ENCODE measurements around the gene NRXN3.

The NRXN3 gene

DNA sequence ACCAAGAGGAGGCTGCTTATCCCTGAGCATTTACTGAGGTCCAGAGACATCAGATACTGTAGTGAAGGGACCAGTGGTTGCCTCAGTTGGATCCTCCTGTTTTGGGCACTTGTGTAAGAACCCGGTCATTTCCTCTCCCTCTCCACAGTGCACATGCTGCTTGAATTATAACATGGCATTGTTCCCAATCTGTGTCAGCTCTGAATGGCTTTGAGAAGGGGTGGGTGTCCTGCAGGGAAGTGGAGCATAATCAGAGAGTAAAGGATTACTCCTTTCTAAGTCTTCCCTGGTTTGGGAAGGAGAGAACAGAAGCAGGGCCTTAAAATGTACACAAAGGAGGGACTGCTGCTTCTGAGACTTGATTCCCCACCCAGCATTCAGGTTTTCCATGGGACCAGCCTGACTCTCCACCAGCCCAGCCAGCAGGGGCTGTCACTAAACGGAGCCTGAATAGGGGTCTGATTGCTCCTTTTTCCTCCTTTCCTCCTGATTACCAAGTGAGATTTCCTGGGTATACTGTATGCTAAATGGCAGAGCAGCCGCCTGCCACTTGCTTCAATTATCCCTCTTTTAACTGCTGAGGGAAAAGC lies 78.4 kb downstream of the NRXN3 start:
- no peak for DNase-seq

DNA sequence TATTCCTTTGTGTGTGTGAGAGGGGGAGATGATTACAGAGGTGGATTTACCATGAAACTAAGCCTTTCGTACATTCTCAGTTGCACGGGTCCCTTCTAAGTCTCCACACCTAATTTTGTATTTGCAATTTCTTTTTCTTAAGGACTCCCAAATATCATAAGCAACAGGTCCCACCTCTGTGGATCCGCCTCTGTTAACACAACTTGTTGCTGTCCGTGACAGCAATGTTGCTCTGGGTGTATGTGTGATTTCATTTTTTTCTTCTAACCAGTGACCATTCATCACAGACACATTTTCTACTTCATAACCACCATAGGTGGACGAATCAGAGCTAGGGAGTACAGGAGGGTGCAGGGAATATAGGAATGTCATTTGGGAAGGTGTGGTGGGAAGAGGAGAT lies 81.1 kb downstream of the NRXN3 start:
- no peak for DNase-seq

DNA sequence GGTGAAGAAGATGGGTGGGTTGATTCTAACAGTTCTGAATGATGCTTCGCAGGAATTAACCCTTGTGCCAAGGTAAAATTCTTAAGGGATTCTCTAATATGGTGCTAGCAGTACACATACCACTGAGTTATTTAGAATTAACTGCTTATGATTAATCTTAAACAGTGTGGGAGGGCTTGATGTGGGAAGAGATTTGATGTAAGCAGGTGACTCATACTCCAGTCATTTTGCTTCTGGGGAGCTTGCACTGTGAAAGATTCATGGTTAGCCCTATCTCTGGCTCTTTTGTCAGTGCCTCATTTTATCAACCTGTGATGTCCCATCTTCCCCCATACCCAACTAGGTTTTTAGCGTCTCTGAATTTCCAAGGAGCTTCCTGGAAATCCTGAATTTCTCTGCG lies 83.8 kb downstream of the NRXN3 start:
- no peak for DNase-seq

DNA sequence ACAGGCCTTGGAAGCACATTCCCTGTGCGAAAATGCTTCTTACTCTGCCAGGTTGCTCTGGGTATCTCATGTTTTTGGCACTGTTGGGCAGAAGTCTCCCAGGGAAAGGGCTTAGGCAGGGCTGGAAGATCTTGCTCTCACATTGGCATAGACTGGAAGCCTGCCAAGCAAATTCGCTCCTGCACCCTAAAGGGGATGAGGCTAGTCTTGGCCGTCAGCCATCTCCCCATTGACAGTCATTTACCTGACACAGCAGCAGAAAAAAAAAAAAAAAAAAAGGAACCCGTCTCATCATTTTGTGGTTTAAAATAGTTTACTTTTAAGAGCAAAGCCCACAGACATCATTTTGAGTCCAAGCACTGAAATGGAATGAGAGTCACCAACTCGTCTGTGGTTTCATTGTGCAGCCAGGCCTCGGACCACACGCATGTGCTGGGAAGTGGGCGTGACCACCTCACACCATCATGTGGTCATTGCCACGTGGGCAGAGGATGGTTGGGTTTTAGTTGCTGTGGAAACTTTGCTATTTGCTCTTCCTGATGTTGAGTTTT lies 84.8 kb downstream of the NRXN3 start:
- peak; percentile 57 for DNase-seq

DNA sequence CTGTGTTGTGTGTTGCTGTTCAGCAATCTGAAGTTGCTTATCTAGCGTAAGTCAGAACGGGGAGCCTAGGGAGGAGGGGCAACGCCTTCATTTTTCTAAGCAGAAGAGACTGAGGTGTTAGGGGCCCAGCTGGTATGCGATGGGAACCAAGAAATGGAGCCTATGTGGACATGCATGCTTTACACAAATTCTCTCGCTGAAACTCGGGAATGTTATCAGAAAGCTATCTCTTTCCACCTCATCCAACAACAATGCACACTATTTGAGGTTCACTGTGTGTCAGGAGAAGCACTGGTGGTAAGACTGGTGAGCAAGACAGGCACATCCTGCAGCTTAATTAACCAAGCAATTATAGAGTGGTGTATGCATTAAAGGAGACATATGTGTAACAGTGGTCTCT lies 89.7 kb downstream of the NRXN3 start:
- no peak for DNase-seq

DNA sequence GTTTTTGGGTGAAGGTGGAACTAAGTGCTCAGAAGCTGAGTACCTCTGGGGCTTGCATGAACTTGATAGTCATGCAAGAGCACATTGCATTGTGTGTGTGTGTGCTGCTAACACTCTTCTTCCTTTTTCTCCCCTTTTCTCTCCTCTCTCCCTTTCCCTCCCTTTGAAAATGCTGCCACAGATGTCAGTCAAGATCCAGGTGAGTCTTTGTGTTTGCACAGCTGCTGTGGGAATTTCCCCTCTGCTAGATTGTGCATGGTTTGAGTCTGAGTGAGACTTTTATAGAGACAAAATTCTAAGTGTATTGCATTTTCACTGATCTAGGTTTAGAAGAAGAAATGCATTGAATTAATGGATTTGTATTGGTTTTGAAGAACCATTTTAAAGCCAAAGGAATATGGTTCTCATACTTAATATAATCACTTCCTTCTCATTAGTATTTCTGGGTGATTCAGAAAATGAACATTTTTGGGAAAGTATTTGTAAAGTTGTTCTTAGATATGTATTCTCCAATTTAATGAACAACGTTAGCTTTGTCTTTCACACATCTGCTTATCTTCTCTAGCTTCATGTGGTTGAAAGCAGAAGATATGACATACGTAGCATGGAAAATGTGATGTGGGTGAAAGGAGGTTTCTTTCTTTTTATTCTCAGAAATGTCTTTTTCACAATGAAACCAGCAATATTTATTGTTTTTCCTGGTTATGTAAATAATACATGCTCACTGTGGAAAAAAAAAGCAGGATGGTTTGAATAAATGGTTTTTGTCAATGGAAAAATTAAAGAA lies 108.5 kb downstream of the NRXN3 start:
- no peak for DNase-seq

DNA sequence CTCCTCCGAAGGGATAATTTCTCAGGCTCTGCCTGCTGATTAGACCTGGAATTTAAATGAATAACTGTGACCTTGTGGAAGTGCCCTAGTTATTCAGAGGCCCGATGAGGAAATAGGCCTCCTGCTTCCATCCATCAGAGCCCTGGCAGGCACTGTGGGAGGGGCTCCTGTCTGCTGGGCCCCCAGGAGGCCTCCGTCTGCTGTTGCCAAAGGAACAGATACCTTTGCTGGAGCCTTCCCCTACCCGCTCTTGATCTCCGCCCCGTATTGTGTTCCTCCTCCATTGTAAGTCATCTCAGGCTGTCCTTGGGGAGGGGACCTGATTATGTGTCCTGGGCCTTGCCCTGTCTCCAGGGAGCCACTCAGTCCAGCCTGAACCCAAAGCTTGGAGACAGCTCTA lies 112.3 kb downstream of the NRXN3 start:
- DNase-seq, result no peak

DNA sequence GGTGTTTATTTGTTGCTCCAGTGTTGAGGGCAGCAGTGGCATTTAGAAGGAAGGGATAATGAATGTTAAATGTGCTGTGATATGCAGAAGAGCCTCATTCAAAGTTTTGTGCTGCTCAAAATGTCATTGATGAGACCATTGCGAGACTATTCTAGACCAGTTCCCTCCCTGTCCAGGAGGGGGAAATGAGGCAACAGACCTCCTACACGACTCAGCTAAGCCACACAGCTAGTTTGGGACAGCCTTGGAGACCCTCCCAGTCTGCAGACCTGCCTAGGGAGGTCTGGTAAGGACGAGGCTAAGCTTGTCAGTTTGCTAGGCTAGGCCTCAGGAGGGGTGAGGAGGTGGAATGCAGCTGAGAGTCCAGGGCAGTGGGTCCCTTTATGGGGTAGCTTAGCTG lies 116.0 kb downstream of the NRXN3 start:
- DNase-seq, result no peak

DNA sequence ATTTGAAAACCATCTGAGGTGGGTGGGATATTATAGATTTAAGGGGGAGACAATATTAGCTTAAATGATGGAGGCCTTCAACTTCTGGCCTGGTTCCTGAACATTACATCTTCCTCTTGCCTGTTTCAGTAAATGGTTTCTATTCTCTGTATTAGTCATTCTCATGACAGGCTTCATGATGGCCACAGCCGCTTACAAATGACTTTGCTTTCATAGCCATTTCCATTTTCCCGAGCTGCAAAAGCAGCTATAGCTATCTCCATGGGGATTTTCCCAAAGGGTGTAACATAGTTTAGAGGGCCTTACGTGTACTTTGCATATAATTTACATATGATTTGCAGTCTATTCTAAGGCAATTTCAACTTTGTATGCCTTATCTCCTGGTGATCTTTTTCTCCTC lies 121.8 kb downstream of the NRXN3 start:
- DNase-seq, result no peak

DNA sequence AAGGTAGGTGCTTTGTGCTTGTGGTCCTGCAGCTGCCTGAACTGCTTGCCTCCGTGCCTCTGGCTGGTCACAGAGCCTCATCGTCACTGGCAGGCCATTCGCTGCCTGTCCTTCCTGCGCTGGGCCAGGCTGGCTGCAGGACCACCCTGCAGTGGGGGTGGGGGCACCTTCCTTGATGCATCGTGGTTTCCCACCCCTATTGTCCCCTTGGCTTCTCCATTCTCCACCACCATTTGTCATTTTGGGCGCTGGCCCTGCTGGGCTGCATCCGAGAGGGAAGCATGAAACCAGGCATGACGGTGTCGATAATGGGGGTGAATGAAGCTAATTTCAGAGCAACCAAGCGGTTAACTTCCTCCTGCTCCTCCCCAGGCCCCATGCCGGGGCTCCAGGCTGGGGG lies 127.7 kb downstream of the NRXN3 start:
- DNase-seq, result no peak

DNA sequence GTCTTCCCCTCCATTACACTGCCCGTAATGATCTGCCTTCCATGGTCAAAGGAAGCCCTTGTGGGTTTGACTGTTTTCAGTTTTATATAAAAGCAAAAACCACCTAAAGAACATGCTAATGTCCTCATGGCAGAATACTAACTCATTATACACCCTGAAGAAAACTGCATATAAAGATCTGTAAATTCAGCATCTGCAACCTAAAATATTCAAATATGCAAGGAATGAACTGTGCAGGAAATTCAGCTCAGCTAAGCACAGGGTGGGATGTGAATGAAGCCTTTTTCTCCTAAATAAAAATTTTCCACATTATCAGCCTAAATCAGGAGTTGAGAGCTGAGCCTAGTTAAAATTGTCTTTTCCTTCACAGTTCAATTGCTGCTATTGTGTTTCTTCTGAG lies 128.1 kb downstream of the NRXN3 start:
- no peak for DNase-seq

DNA sequence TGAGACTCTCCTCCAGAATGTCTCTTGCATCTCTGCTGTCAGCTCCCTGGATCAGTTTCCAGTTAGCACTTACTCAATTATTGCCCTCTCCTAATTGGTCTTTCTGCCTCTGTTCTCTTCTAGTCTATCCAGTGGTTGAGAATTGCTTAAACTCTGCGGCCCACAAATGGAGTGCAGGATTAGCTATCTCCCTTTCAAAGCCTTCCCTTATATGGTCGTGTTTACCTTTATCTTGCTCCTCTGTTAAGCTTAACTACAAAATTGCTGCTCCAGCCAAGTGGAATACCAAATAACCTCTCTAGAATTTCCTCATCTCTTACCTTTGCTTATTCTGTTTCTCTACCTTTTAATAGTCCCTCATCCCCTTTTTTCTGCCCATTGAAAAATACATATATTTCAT lies 132.7 kb downstream of the NRXN3 start:
- no peak for DNase-seq

DNA sequence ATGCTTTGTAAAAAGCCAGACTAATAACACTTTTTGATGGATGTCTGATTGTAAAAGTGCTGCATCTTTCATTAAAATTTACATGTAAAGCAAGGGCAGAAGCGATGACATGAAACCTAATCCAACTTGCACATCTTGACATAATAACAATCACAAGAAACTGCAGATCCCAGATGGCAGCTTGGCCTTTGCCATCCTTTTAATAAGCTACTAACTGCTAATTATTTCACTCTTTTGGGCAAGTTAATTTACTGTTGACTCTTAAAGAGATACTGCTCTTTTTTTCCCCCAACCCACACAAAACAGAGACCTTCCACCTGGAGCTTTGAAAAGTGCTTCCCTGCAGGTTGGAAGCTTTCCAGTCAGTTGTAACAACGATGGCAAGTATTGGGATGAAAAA lies 137.5 kb downstream of the NRXN3 start:
- DNase-seq, result no peak

DNA sequence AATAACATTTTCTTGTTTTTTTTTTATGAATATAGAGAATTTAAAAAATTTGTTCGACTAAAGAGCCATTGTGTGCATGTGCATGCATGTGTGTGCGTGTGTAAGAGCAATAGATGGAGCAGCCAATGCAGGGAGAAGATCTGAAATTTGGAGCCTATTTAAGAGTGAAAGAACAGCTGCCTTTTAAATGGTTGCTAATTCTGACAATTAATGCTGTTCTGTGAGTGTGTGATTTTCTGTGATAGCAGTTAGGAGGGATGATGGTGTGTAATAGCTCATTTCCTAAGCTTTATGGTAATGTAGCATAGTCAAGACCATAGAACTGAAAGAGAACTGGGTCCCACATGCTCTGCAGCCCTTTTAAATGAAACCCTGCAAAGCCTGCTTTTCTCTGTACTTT lies 137.9 kb downstream of the NRXN3 start:
- no peak for DNase-seq

DNA sequence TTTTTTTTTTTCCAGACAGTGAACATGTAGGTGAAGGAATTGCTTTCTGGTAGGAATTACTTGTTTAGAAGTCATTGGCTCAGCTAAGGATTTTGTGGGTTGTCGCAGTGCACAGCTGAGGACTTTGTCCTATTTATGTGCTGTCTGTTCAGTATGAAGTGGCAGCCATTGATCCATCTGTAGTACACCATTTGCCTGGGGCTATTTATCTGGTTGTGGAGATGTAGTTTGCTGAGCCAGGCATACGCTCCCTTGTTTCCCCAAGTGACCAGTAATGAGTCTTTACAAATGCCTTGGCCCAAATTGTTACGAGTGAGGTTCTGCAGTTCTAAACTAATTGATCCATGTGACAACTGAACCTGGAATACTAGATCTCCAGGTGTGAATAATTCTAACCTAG lies 140.1 kb downstream of the NRXN3 start:
- no peak for DNase-seq

DNA sequence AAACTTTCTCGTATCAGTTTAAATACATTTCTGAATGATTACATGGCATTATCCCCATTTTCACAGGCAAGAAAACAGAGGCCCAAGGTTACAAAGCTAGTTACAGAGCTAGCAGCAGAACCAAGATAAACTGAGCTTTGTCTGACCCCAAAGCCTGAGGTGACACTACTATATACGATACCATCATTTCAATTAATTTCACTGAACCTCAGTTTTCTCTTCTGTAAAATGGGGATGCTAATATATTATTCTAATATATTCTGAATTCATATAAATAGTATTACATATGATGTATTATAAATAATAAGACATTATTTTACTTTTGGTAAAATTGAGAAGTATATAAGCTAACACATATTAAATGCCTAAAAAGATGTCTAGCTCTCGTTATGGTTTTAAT lies 143.3 kb downstream of the NRXN3 start:
- no peak for DNase-seq

DNA sequence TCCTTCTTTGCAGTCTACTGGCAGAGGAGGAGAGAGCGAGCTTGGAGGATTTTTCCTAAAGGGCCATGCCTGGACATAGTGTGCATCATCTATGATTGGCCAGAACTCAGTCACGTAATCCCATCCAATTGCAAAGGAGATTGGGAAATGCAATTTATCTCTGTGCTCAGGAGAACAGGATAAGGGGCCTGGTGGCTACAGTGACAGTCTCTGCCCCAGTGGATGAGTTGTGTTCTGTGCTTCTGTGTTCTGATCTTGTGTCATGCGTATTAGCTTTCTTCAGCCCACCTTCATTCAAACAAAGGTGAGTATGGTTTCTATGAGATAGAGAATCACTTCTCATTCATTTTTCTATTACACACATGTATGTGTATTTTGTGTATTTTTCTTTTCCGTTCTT lies 144.3 kb downstream of the NRXN3 start:
- no peak for DNase-seq

DNA sequence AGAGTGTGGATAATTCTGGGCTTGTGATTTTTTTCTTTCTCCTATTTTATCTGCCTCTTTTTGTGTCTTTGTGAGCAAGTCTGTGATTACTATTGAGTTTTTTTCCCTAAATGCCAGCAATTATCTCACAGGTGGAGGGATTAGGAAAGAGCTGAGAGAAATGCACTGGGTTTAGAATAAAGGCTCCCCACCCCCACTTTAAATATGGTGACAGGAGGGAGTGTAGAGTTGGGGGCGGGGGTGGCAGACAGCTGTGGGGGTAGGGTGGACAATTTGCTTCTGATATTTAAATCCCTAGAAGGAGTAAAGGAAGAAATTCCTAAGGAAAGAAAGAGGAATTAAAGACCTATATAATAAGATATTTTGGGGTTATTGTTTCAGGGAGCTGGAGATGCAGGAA lies 145.9 kb downstream of the NRXN3 start:
- no peak for DNase-seq

DNA sequence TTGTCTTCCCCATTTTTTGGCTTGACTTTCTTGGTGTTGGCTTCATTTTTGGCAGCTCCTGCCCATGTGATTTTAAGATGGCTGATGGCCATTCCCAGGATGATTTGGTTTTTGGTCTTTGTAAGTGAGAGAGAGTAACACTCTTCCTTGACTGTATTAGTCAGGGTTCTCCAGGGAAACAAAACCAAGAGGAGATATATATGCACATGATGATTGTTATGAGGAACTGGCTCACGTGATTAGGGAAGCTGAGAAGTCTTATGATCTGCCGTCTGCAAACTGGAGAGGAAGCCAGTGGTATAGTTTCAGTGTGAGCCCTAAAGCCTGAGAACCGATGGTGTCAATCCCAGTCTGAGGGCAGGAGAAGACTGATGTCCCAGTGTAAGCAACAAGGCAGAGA lies 146.6 kb downstream of the NRXN3 start:
- no peak for DNase-seq

DNA sequence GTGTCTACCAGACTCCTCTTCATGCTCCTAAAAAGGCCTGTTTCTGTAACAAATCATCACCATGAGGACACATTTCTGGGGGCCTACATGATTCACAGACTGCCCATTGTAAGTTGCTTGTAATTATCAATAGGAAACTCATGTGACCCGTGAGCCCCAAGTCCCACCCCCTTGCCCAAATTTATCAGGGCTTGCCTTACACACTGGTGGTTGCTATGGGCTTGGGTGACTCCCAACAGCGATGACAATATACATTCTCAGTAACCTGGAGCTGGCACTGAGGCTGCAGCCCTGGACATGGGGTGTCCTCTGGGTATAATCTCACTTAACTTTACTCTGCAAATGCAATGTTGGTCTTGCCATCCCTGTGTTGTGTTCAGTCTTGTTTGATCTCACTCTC lies 149.2 kb downstream of the NRXN3 start:
- DNase-seq, result no peak

DNA sequence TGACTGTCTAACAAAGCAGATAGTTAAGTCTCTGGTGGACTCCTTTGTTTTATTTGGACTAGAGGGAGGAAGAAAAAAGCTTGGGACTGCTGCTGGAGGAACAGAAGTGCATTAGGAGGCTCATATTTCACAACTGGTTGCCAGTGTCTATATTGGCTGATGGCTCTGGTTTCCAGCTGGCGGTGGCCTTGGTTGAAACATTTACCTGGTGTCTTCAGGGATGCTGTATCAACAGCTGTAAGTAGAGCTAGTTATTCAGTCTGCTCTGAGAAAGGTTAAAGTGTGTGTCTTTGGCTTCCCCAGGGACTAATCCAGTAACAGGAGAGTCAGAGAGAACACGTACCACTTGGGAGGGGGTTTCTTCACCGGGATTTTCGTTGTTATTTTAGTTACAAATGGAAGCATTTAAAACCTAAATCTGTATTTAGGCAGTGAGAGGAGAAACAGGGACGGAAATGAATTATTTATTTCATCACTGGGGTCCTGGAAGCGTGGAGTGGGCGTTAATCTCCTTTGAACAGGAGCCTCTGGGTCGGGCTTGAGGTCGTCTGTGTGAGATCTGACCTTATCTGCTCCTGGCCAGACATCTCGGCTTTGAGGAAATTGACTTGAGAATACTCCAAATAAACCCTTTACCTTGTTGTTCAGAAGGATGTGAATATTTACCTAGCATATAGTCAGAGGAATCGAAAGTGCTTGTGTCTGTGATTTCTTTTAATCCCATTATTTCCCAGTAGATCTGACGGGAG lies 149.9 kb downstream of the NRXN3 start:
- DNase-seq, result no peak

DNA sequence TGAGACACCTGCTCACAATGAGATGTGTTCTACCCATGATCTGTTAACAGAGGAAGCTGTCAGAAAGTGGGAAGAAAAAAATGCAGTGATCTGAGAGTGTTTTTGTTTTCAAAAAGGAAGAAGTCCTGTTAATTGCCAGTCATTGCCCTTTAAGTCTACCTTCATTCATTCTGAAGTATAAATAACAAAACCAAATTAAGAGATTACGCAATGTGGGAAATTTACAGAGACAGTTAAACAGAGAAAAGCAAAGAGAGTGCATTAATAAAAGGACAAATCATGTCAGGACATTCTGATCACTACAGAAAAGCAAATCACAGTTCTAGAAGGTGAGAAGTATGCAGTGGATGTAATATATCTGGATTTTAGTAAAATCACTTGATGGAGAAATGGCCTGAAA lies 154.2 kb downstream of the NRXN3 start:
- no peak for DNase-seq

DNA sequence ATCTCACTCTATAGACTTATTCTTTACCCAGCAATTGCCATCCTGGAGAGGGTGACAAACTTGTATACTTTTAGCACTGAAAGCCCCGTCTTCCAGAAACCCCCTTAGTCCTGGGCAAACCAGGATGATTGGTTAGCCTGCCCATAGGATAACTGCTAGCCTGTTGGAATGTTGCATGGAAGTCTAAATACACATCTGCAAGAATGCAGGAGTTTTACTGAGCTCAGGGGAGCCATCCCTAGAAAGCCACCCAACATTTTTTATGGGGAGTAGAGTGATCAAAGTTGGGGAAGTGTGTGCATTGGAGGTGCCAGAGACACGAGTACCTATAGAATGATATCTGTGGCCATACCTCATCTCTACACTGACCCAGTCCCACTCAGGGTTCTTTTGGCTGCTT lies 155.7 kb downstream of the NRXN3 start:
- no peak for DNase-seq
